OCI-LY7 (cell line): Measurements from ENCODE around the gene STUM.

ENCODE experiments used
- EZH2phosphoT487 ChIP-seq: fragments of 200-600 bp; sonication (generic); IDR thresholded peaks from 2 replicates; pipeline ENCODE4 v1.6.1; 2018; ENCODE audit warnings: low read depth, borderline replicate concordance, mild to moderate bottlenecking, mixed run types, antibody characterized with exemption, low read length, moderate library complexity, mixed read lengths
- TF ChIP-seq, protein P1 (sequence below): fragments of 200-600 bp; sonication (generic); conservative IDR thresholded peaks from 2 replicates; pipeline ENCODE4 v1.5.1; 2014; ENCODE audit warnings: mild to moderate bottlenecking, antibody characterized with exemption, low read length, moderate library complexity, mixed read lengths

- TF ChIP-seq, protein P1, sequence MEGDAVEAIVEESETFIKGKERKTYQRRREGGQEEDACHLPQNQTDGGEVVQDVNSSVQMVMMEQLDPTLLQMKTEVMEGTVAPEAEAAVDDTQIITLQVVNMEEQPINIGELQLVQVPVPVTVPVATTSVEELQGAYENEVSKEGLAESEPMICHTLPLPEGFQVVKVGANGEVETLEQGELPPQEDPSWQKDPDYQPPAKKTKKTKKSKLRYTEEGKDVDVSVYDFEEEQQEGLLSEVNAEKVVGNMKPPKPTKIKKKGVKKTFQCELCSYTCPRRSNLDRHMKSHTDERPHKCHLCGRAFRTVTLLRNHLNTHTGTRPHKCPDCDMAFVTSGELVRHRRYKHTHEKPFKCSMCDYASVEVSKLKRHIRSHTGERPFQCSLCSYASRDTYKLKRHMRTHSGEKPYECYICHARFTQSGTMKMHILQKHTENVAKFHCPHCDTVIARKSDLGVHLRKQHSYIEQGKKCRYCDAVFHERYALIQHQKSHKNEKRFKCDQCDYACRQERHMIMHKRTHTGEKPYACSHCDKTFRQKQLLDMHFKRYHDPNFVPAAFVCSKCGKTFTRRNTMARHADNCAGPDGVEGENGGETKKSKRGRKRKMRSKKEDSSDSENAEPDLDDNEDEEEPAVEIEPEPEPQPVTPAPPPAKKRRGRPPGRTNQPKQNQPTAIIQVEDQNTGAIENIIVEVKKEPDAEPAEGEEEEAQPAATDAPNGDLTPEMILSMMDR: no peak
- TF ChIP-seq EZH2phosphoT487: no peak
Measured at GRCh38 chr1:226553266-226553923, 4.8 kb downstream of the STUM start.
